Activated naive CD8-positive, alpha-beta T cell treated with anti-CD3 and anti-CD28 coated beads, Interleukin-2, amount 50 U/mL, for 16 hours (primary cell): ENCODE data around the gene SLC9A9.

ENCODE experiments used
- DNase-seq: peaks from one replicate; pipeline ENCODE4 v3.0.0-alpha.2; 2020; ENCODE audit warnings: low read depth, low spot score

SLC9A9 gene

DNA sequence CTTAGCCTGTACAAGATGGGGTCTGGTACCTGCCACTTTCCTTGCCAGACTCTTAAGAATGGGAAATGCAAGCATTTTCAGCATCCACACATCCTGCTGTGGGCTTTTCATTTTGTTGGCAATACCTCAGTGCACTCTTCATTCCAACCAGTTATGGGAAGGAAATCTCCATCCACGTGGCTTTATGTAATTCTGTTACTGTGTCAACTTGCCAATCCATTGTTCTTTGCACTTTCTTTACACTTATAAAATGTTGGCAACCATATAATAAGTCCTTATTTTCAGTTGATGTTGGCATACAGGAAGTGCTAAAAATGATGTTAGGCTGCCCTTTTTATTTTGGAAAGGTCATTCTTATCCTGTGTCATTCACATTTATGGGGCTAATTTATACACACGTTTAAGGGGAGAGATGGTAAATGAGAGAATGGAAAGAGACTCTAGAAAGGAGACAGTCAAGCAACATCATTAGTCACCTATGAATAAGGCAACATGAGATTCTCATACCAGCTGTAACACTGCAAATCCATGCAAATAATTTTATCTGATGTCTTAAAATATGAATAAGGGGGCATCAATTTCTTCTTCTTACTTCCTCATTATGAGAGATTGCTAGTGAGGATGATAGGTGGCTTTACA, 490.0 kb downstream of the SLC9A9 start:
- DNase-seq, result no peak

DNA sequence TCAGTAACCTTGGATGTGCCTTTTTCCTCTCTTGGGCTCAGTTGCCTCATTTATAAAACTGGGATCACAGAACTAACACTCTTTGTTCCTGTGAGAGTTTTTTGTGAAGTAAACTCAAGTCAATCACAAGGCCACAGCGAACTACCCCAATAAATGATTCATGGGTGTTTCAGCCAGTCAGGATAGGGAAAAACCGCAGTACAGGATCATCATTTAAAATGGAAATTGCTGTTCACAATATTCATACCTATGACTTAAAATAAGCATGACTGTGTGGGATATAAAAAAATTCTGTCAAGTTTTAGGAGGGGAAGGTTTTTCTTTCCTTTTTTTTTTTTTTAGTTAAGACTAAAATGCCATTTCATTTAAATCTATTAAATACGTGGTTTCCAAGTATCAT, 490.6 kb downstream of the SLC9A9 start:
- no peak for DNase-seq

DNA sequence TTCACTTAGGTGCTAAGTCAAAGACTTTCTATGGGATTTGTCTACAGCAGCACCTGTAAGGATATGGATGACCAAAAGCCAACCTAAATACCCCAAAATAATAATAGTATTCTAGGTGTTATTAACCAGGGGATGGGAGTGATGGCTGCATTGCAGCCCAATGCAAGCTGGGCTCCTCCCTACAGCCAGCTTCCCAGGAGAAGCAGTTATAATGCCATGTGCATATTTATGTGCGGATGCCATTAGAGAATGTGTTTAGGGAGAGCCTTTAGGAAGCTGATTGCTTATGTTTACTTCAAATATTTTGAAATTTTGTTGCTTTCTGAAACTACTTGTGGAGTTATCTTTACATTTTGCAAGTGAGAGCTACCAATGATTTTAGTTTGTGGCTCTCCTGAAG, 491.4 kb downstream of the SLC9A9 start:
- DNase-seq, result no peak

DNA sequence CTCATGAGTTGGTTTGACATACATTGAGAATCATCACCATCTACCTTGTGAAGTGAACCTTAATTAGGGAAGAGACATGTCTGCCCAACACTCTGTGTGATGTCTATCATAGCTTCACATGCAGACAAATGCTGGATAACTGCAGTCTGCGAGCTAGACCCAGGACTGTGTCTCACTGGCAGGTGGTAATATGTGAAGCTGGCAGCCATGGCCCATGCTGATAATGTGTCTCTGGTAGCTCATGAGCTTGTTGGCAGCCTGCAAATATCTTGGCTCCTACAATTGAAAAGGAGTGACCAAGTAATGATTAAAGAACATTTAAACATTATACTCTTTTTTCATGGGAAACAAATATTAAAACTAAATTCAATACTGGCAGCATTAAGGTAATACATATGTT, 493.9 kb downstream of the SLC9A9 start:
- no peak for DNase-seq

DNA sequence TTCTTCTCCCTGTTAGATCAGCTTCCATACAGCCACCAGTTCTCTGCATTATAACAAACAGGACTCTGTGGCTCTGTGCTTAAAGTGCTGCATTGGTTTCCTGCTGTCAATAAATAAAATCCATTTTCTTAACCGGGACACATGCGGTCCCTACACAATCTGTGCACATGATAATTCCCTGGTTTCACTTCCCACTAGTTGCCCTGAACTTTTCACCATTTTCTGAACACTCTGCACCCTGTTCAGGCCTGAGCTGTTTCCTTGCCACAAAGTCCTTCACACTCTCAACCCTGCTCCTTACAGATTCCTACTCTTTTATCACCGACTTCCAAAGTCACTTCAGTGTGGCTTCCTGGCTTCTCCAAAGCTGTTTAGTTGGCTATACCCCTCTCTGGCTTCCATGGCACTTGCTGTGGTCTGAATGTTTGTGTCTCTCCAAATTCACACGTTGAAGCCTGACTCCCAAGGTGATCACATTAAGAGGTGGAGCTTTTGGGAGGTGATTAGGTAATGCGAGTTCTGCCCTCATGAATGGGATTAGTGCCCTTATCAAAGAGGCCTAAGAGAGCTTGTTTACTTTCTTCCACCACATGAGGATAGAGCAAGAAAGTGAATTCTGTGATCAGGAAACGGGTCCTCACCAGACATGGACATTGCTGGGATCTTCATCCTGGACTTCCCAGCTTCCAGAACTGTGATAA, 495.3 kb downstream of the SLC9A9 start:
- DNase-seq, result no peak

DNA sequence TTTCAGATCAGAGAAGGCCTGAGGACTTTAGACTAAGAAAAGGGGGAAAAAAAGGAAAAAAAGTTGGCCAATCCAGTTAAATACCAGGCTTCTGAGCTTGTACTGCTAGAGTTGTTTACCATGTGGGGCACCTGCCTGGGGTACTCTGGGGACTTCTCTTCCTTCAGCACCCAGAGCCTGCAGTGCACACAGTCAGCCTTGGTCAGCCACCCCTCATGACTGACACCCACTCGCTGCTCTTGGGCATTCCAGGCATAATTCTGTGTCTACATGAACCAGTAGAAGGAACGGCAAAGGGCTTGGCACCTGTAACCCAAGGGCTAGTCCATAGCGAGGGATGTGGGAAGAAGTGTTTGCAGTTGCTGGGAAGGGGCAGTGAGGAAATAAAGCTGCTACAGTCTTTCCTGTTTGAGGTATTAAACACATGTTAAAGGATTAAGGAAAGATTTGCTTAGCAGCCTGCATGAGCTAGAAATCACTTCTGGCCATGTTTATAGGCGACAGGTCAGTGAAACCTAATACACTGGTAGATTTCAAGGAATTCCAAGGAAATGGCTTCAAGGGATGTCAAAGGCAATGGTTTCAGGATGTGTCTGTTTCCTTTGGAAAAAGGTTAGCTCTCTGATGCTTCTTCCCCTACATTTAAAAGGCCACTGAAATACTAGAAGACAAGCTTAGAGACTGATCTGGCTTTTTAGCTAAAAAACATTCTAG, 496.2 kb downstream of the SLC9A9 start:
- DNase-seq, result no peak

DNA sequence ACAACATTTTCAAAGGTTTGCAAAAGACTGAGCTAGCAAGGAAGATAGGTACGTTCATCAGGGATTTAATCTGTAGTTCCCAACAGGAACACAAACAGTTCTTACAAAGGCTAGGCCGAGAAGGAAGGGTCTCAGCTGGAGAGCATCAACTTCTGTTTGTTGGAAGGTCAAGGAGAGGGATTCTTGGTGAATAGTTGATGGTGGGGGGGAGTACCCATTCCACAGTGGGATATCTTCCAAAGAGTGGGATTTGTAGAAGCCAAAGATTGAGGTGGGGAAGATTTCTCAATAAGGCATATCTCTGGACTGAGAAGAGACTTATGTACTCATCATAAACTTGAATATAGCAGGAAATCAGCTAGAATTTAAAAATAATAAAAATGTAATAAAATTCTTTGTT, 496.9 kb downstream of the SLC9A9 start:
- no peak for DNase-seq

DNA sequence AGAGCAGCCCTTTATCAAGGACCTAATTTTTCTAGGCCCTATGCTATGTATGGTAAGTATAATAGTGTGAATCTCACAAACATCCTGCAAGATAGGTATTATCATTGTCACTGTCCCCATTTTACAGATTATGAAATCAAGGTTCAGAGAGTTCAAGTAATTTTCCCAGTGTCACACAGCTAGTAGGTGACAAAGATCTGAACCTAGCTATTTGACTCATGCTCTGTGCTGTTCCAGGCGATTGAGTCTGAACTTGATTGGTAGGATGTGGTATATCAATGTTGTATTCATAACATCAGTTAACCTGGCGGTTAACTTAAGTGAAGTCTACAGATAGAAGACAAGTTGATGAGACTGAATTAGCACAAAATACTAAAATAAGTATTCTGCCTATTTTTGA, 498.8 kb downstream of the SLC9A9 start:
- no peak for DNase-seq

DNA sequence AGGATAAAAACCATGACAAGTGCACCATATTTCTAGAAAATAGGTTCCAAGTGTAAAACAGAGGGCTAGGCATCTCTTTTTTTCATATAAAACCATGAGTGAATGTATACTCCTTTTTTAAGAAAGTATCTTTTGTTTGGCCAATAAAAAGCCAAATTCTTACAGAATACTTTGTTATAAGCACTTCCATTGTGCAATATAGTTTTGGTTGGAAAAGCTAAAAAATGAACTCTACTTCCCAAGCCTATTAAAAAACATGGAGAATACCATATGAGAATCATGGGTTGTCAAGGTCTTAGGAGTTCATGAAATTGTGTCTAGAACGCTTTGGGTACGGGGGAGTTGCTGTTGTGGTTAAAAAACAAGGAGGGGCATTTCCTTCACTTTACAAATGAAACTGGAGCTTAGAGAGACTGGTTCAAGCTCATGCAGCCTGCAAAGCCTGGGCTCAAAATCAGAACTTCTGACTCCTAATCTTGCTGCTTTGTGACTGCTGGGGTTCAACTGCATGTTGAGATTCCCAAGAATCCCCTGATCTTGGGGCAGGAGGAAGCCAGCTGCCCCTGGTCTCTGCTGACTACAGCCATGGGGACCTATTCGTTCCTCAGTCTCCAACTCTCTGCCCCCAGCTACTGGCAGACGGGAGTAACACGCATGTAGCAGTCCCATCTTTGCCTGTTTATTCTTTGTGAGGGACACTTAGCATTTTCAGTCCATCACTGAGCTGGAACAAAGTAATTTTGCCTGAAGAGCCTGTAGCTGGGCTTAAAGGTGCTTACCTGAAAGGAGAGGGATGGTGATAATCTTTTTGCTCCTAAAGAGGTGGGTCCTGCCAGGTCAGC, 499.6 kb downstream of the SLC9A9 start:
- DNase-seq, result no peak

DNA sequence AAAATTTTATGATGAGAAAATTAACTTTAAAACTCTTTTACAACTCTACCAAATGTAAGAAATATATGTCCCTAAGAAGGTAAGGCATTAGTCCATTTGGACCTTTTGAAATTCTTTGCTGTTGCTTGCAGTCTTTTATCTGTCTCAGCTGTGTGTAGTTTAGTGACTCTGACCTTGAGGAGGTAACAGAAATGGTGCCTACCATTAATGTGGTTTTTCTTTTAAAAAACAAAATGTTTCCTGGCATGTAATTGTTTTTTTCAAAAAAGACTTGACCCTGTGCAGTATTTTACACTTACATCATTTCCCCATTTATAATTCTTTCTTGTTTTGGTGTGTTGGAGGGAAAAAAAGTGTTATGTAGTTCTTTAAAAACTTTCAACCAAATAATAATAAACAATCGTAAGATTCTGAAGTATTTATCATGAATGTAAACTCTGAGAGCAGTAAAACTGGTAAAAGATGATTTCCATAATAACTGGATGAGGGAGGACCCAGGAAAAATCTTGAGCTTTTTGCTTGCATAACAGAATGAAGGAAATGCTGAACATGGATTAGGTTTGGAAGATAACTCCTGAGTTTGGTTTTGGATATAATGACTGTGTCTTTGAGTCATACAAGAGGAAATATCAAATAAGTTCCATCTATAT, 503.6 kb downstream of the SLC9A9 start:
- DNase-seq, result no peak

DNA sequence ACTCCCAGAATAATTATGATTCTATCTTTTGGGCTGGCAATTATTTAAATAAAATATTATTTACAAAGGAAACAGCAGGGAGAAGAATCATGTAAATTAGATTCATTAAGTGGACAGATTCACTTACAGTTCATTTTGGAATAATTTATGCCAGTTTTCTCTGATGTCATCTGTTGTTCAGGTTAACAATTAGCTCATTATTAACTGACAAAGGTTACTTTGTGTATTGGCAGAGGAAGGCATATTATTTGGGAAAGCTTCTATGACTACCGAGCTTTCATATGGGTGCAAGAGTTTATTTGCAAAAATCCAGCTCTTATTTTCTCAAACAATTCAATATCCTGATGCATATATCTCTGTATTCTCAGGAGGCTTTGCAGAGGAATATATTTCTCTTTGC, 504.3 kb downstream of the SLC9A9 start:
- no peak for DNase-seq

DNA sequence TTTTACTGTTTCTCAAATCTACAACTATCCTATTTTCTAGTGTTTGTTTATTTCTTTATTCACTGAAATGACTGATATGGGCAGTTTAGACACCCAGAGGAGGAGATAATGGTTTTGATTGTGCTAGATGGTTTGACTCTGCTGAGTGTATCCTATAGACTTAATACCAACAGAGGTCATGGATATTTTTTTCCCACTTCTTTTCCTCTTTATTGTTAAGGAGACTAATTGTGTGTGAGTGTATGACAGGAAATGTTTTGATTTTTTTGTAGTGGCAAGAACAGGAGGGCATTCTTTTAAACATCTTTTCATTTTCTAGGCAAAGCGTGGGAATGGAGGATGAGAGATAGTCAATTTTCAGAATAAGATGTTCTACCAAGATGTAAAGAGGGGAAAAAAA, 505.2 kb downstream of the SLC9A9 start:
- no peak for DNase-seq

DNA sequence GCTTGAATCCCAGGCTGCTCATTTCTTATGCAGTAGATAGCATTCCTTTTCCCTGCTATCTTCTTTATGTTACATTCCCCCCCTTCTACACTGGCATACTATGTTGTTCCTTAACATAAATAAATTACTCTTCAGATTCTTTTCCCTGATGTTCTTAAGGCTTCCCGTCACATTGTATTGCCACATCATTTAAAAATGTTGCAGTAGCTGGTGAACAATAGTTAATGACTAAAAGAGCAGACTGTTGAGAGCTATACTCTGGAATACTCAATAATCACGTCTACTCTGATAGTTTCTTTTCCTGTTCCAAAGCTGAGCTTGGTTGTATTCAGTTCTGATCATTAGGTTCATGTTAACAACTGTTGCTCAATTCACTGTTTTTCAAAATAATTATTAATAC, 508.8 kb downstream of the SLC9A9 start:
- DNase-seq, result no peak

DNA sequence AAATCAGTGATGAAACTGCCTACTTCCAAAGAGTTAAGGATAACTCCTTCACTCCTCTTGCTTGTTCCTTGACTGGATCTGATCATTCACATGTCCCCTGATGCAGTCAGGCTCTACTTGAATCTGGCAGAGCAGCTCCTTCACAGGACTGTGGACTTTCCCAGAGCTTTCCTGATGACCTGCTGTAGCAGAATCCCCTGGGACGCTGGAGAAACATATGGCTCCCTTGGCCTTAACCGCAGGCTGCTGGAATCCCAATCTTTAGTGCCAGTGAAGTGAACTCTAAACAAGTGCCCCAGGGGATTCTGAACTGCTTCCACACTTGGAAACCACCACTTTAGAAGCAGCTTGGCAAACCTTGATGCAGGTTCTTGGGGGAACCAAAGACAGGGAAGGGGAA, 510.9 kb downstream of the SLC9A9 start:
- DNase-seq, result no peak

DNA sequence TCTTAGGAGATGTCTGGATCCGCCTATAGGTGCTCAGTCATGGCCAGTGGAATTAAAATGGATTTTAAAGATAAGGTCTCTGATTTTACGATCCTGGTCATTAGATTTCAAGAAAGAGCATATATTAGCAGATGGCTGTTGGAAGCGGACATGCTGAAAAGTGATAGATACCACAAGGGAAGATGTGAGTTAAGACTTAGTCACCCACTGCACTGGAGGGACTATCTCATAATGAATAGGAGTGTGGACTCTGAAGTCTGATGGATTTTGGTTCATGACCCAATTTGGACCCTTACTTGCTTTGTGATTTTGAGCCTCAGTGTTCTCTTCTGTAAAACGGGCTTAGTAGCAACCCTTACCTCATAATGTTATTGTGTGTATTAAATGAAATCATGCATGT, 514.0 kb downstream of the SLC9A9 start:
- DNase-seq, result no peak

DNA sequence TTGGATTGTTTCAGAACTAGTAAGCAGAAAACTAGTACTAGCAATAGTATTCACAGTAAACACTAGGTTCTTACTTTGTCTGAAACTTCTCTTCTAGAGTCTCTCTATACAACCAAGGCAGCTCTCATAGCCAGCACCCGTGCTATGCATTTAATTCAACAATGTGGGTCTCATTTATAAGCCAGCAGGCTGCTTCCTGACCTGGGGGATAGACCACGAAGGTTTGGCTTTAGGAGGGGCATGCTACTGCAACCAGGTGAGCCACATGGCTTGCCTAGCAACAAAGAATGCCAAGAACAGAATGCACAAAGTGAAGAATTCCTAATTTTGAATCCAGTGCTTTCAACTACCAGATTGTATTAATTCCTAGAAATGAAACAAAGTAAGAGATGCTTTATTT, 514.9 kb downstream of the SLC9A9 start:
- DNase-seq, result no peak

DNA sequence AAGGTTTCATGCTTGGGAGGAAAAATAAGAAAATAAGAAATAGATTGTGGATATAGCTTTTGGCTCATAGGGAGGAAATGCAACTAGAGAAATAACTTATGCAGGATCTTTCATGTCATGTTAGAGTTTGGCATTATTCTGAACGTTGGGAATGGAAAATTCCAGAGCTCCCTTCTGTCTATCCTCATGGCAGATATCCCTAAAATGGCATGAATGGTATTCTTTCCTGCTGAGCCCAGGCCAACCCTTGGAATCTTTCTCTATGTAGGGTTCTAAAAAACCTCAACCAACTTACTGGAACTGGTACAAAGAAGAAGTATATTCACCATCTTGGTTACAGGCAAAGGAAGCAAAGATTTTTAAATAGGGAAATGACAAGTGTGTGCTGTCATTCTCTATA, 516.2 kb downstream of the SLC9A9 start:
- no peak for DNase-seq

DNA sequence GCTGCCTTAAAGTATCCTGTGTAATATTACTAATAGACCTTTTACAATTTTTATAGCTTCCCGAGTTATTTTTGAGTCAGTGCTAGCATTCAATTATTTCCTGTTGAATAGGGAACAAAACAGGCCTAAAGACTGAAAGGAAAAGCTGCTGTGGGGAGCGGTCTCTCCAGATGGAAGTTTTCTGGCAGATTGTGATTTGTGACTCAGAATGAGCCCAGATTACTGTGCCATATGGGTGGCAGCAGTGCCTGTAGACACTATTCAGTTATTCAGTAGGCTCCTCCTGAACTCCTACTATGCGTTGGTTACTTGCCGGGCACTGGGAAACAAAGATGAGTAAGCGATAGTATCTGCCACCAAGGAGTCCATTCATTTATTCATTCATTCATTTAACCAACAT, 516.9 kb downstream of the SLC9A9 start:
- DNase-seq, result no peak

DNA sequence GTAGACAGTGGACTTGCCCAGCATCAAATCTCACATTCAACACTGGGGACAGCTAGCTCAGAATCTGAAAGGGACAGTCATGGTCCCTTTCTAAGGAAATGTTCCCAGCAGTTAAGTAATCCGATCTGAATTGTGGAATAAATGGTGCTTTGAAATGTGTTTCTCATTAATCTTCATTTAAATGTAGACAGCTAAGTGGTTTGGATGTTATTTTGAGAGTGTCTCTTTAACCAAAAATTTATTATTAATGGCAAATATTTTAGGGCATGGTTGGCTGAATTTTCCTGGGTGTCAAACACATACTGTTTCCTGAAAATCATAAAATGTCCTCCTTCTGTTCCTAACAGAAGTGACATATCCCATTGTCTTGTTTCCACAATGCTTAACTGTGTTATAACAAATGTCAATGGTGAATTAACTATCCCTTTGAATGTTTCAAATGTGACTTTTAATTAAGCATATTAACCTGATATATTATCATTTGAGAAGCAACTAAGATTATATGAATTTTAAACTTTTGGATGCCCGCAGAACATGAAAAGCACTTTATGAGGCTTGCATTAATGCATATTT, 517.9 kb downstream of the SLC9A9 start:
- no peak for DNase-seq

DNA sequence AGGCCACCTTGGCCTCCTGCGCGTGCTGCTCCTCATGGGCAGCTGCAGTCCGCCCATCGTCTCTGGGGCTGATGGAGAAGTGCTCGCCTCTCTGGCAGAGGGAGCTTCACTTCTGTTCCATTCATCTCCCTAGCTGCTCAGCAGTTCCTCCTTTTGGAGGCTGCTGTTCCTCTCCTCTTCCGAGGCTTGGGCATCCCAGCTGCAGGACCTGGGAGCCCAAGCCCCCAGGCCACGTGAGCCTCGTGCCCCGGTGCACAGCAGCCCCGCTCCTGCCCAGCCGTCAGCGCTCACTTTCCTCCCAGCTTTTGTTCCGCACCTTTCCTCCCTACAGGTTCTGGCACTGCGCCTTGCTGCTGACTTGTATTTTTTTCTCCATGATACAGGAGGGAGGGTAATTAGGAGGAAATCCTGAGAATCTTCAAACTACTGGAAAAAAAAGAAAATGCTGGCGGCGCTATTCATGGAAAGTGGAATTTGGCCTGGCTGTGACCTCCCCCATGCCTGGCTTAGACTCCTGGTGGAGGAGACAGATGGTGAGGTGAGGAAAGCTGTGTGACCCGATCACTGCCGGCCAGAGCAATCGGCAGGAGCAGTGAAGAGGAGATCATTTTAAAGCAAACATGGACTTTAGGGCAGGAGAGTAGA, 518.6 kb downstream of the SLC9A9 start:
- DNase-seq, result no peak

DNA sequence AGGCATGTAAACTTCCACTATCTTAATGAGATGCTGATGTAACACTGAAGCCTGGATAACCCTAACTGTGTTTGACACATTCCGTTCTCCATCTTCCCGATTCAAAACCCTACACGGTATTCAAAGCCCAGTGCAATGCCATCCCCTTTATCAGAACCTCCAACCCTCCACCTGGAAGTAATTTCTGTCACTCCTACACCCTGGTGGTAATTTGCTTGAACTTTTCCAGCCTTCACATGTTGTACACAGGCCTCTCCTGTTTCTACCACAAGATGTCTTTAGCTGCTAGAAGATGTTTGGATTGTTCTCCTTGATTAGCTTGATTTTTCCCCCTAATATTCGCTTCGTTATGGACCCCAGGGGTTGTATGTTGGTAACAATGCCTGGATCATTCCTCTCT, 519.8 kb downstream of the SLC9A9 start:
- no peak for DNase-seq
